K562 (cell line): ENCODE measurements around the gene NUF2. TPM values are rescaled to one million over a fixed set of nuclear protein-coding genes. Genes with fewer than 3 reads are reported as not detected.

Experiments
- ATAC-seq: fragments of 200-7000 bp; cut with Tn5 transposase; 3 replicates; pipeline ENCODE4 v1.9.1; 2020; ENCODE audit warnings: moderate library complexity
- BruUV-seq: library from RNA; stranded (reverse); fragments of 400-500 nt; replicated peaks from 2 replicates; lab custom pipeline; 2021; lab: Mats Ljungman, UMichigan
- CTCF ChIA-PET: fragments of 300-600 bp; formaldehyde crosslinking; extraction: SDS; loops from one replicate; lab custom pipeline; 2021; ENCODE audit warnings: low intra/inter-chr PET ratio; lab: Yijun Ruan, JAX
- POLR2A ChIA-PET: fragments of 300-600, 350-650 bp; sonication (Branson Sonifier 250); formaldehyde crosslinking; extraction: SDS; loops from one replicate; lab custom pipeline; 2021; ENCODE audit warnings: antibody characterized with exemption, inconsistent platforms; lab: Yijun Ruan, JAX
- DNase-seq, 4 experiments: peaks; one replicate each; pipeline versions ENCODE4 v3.0.0 to v3.0.0-alpha.2; 2011 to 2018; ENCODE audit warnings: low spot score in 3 of 4, mixed read lengths in 3 of 4; ENCODE audit errors: extremely low read depth in 1 of 4
- FAIRE-seq: peaks from 2 replicates; lab custom pipeline; 2011; peaks lifted over from hg19 to GRCh38; lab: Jason Lieb, UNC
- H2AFZ ChIP-seq: 2 replicates; pipeline ENCODE4 v1.6.0; 2011; ENCODE audit warnings: low read depth, low read length, control low read depth, inconsistent platforms
- H3K27ac ChIP-seq: fragments of 200-600 bp; 3 replicates; pipeline ENCODE4 v1.8.0; 2011; ENCODE audit warnings: low read depth, mild to moderate bottlenecking, control low read depth, inconsistent platforms, low read length, moderate library complexity, mixed read lengths; ENCODE audit errors: extremely low read depth
- H3K27me3 ChIP-seq, 2 experiments: fragments of 300-600 bp in 1 of 2; 2 replicates in 1 of 2; 3 replicates in 1 of 2; pipeline versions ENCODE4 v1.6.0 to v1.8.0; 2011; ENCODE audit warnings: inconsistent platforms in 2 of 2, low read length in 2 of 2, mild to moderate bottlenecking in 1 of 2, mixed read lengths in 1 of 2, moderate library complexity in 1 of 2; ENCODE audit not compliant: control insufficient read depth in 2 of 2, insufficient read depth in 2 of 2
- H3K36me3 ChIP-seq: fragments of 300-600 bp; 3 replicates; pipeline ENCODE4 v1.8.0; 2011; ENCODE audit warnings: mild to moderate bottlenecking, low read length, inconsistent platforms; ENCODE audit not compliant: control insufficient read depth, insufficient read depth
- H3K4me1 ChIP-seq, 2 experiments: fragments of 200-600 bp in 1 of 2; replicated peaks in 1 of 2; 2 replicates in 1 of 2; 3 replicates in 1 of 2; pipeline versions ENCODE4 v1.5.1 to v1.8.0; 2011; ENCODE audit warnings: inconsistent platforms in 2 of 2, low read length in 2 of 2, mild to moderate bottlenecking in 1 of 2, mixed read lengths in 1 of 2, moderate library complexity in 1 of 2; ENCODE audit not compliant: control insufficient read depth in 2 of 2, insufficient read depth in 2 of 2
- H3K4me2 ChIP-seq: 2 replicates; pipeline ENCODE4 v1.6.1; 2011; ENCODE audit warnings: low read length, control low read depth, inconsistent platforms, mixed read lengths; ENCODE audit not compliant: insufficient read depth
- H3K4me3 ChIP-seq: fragments of 200-600 bp; sonication (generic), shearing (Covaris generic); 2 replicates; pipeline ENCODE4 v1.5.1; 2016; ENCODE audit warnings: control low read depth, inconsistent platforms
- H3K79me2 ChIP-seq: fragments of 200-600 bp; 3 replicates; pipeline ENCODE4 v1.8.0; 2011; ENCODE audit warnings: low read length, inconsistent platforms; ENCODE audit not compliant: control insufficient read depth, insufficient read depth
- H3K9ac ChIP-seq, 2 experiments: 2 replicates each; pipeline versions ENCODE4 v1.6.0 to v1.6.1; 2011; ENCODE audit warnings: low read depth in 2 of 2, low read length in 2 of 2, control low read depth in 1 of 2, inconsistent platforms in 1 of 2, mild to moderate bottlenecking in 1 of 2, mixed read lengths in 1 of 2; ENCODE audit not compliant: insufficient read depth in 1 of 2
- H3K9me1 ChIP-seq: one replicate; pipeline ENCODE4 v1.6.0; 2011; ENCODE audit warnings: inconsistent platforms, mild to moderate bottlenecking, low read length, moderate library complexity; ENCODE audit not compliant: control insufficient read depth, insufficient read depth
- H3K9me3 ChIP-seq: replicated peaks from 2 replicates; pipeline ENCODE4 v1.5.1; 2011; ENCODE audit warnings: low read depth, low read length, inconsistent platforms; ENCODE audit not compliant: control insufficient read depth, insufficient read depth
- H4K20me1 ChIP-seq: replicated peaks from 2 replicates; pipeline ENCODE4 v1.6.1; 2011; ENCODE audit warnings: low read length, inconsistent platforms, mixed read lengths; ENCODE audit not compliant: control insufficient read depth, insufficient read depth
- CEBPB ChIP-seq: fragments of 450-650 bp; IDR thresholded peaks from 2 replicates; pipeline ENCODE4 v1.6.1; 2016; ENCODE audit warnings: missing genetic modification characterization, missing compliant biosample characterization
- CEBPG ChIP-seq, 3 experiments: fragments of 200-800 bp in 1 of 3; sonication (Bioruptor generic) in 1 of 3; sonication (generic) in 1 of 3; formaldehyde crosslinking in 1 of 3; IDR thresholded peaks in 2 of 3; conservative IDR thresholded peaks in 1 of 3; 2 replicates each; pipeline versions ENCODE4 v1.6.1 to v1.8.0; 2016 to 2022; ENCODE audit warnings: missing compliant biosample characterization in 2 of 3, missing genetic modification characterization in 2 of 3, mild to moderate bottlenecking in 1 of 3, missing genetic modification reagents in 1 of 3
- GATAD2A ChIP-seq: fragments of 450-650 bp; IDR thresholded peaks from 2 replicates; pipeline ENCODE4 v1.6.1; 2017
- RBM22 ChIP-seq: fragments of 200-400 bp; formaldehyde crosslinking; IDR thresholded peaks from 2 replicates; pipeline ENCODE4 v1.6.1; 2018; ENCODE audit warnings: low read length, low read depth; ENCODE audit not compliant: poor library complexity, severe bottlenecking
- SRSF3 ChIP-seq: fragments of 200-400 bp; formaldehyde crosslinking; IDR thresholded peaks from 2 replicates; pipeline ENCODE4 v1.6.1; 2016; ENCODE audit warnings: mild to moderate bottlenecking, low read length, moderate library complexity; ENCODE audit not compliant: insufficient read depth
- ZNF146 ChIP-seq: IDR thresholded peaks from one replicate; pipeline ENCODE4 v1.6.1; 2018; ENCODE audit warnings: missing compliant biosample characterization; ENCODE audit not compliant: unreplicated experiment
- ZNF274 ChIP-seq: IDR thresholded peaks from 2 replicates; pipeline ENCODE4 v1.6.1; 2011; ENCODE audit warnings: low read depth, mild to moderate bottlenecking, low read length, moderate library complexity, borderline replicate concordance
- ZNF699 ChIP-seq: fragments of 250-450 bp; sonication (Bioruptor Pico); IDR thresholded peaks from 2 replicates; pipeline ENCODE4 v1.8.0; 2021; ENCODE audit warnings: mild to moderate bottlenecking, moderate library complexity; ENCODE audit not compliant: insufficient replicate concordance
- WGBS: fragments of 100-300 bp; shearing (Covaris generic); methylation state at CpG from one replicate; pipeline ENCODE4 v1.1.6; 2016; ENCODE audit warnings: low coverage, mixed read lengths; ENCODE audit not compliant: insufficient coverage; ENCODE audit errors: missing lambda C conversion rate; 5-methylcytosine and 5-hydroxymethylcytosine counted together
- in situ Hi-C: fragments of 300-500 bp; cut with MboI; formaldehyde crosslinking; loops from 4 replicates; pipeline ENCODE4 v1.15.0; 2018; ENCODE audit warnings: inconsistent platforms, mixed read lengths
- intact Hi-C: fragments of 100-400 bp; cut with micrococcal nuclease; formaldehyde crosslinking; loops from 2 replicates; pipeline ENCODE4 v1.14.2; 2022
- polyA plus RNA-seq, 8 experiments: library from polyadenylated mRNA; depleted of rRNA in 4 of 8; stranded (reverse) in 5 of 8; unstranded in 3 of 8; fragments of >200 nt; fragmentation: Nextera tagmentation in 2 of 8; fragmentation: Illumina TruSeq in 1 of 8; extraction: Ambion mirVana in 2 of 8; extraction: Trizol in 1 of 8; gene quantifications; 2 replicates each; pipeline versions ENCODE4 v1.2.1 to v1.2.3, GENCODE V29; 2011 to 2014; ENCODE audit warnings: inconsistent platforms in 1 of 8, missing spikeins in 1 of 8
- total RNA-seq, 7 experiments: library from RNA; depleted of rRNA in 6 of 7; stranded (reverse); fragments of >200 nt in 6 of 7; fragmentation: Illumina TruSeq in 2 of 7; extraction: Trizol in 2 of 7; gene quantifications; 2 replicates each; pipeline versions ENCODE4 v1.2.1 to v1.2.3, GENCODE V29; 2011 to 2021; ENCODE audit warnings: low replicate concordance in 1 of 7
- TF ChIP-seq, protein P1 (sequence below): sonication (generic); formaldehyde crosslinking; IDR thresholded peaks from 2 replicates; pipeline ENCODE4 v1.8.0; 2022; ENCODE audit warnings: mild to moderate bottlenecking, missing genetic modification reagents, borderline replicate concordance

The NUF2 gene
- total and polyA plus RNA-seq, 9 of the 15 experiments (the other 6 are each of a cell fraction or from before 2014, with no cell fraction given) = 42.5 to 90.0 (median 60.3) TPM

- DNase-seq (no peak), FAIRE-seq (no peak), ATAC-seq (no peak)
- no peaks in the 10 kb centered on the region for H3K36me3 ChIP-seq
- H3K9ac ChIP-seq = no peak overlapping the region
- in situ Hi-C loops (no loop called here), intact Hi-C loops (no loop called here)
- H3K9me1 ChIP-seq = no peaks in the 10 kb centered on the region
- peak; percentile 55 for TF ChIP-seq CEBPB
- TF ChIP-seq GATAD2A = no peak
- TF ChIP-seq CEBPG (CRISPR knock-in tag; IDR thresholded peaks at IDR 0.05) = no peak
- TF ChIP-seq CEBPG (tag; conservative IDR thresholded peaks at IDR 0.05 in 1 of 2, IDR thresholded peaks at IDR 0.05 in 1 of 2) = peak in 1 of 2 experiments; percentile 80; a peak in 2 of 4 replicates
- BruUV-seq = no TSS peak
- H3K9me3 ChIP-seq = no peaks in the 10 kb centered on the region
- no peak overlapping the region for H2AFZ ChIP-seq
- ChIA-PET POLR2A (interaction anchor here (1.0 kb wide), 1 partner anchor 10 kb away, joined by 3 read pairs; no protein-coding TSS in a partner anchor), CTCF (no interaction called here)
- no peak overlapping the region for H3K4me3 ChIP-seq
- WGBS = 39% methylated on average over 6 of the region's 6 CpGs
- no peaks in the 10 kb centered on the region for H3K79me2 ChIP-seq
- no peak overlapping the region for H3K27ac ChIP-seq
- H3K27me3 ChIP-seq = no peaks in the 10 kb centered on the region
- H3K4me2 ChIP-seq = no peak overlapping the region
- no peaks in the 10 kb centered on the region for H3K4me1 ChIP-seq
- H4K20me1 ChIP-seq = no peaks in the 10 kb centered on the region
Observed at GRCh38 chr1:163290025-163290640, 31.6 kb upstream of the NUF2 start.

- in situ Hi-C loops = no loop called here
- H3K9me1 ChIP-seq = no peaks in the 10 kb centered on the region
- H3K36me3 ChIP-seq = no peaks in the 10 kb centered on the region
- H2AFZ ChIP-seq = no peak overlapping the region
- ChIA-PET CTCF (no interaction called here), POLR2A (interaction anchor here (0.6 kb wide), 1 partner anchor 596 kb away, joined by 4 read pairs; no protein-coding TSS in a partner anchor)
- no peaks in the 10 kb centered on the region for H3K9me3 ChIP-seq
- H3K79me2 ChIP-seq = no peaks in the 10 kb centered on the region
- H4K20me1 ChIP-seq = no peaks in the 10 kb centered on the region
- DNase-seq (no peak), FAIRE-seq (no peak), ATAC-seq (no peak)
- H3K4me3 ChIP-seq = no peak overlapping the region
- no peak overlapping the region for H3K9ac ChIP-seq
- H3K4me1 ChIP-seq = no peaks in the 10 kb centered on the region
- no TSS peak for BruUV-seq
- TF ChIP-seq, protein P1, sequence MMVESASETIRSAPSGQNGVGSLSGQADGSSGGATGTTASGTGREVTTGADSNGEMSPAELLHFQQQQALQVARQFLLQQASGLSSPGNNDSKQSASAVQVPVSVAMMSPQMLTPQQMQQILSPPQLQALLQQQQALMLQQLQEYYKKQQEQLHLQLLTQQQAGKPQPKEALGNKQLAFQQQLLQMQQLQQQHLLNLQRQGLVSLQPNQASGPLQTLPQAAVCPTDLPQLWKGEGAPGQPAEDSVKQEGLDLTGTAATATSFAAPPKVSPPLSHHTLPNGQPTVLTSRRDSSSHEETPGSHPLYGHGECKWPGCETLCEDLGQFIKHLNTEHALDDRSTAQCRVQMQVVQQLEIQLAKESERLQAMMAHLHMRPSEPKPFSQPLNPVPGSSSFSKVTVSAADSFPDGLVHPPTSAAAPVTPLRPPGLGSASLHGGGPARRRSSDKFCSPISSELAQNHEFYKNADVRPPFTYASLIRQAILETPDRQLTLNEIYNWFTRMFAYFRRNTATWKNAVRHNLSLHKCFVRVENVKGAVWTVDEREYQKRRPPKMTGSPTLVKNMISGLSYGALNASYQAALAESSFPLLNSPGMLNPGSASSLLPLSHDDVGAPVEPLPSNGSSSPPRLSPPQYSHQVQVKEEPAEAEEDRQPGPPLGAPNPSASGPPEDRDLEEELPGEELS = no peak
- no peak for TF ChIP-seq RBM22
- no peak for TF ChIP-seq ZNF146
- no peak for TF ChIP-seq ZNF274
- no peak for TF ChIP-seq ZNF699 (CRISPR knock-in tag)
- TF ChIP-seq SRSF3 = no peak
- intact Hi-C loops = no loop called here
- 38% methylated on average over 3 of the region's 3 CpGs for WGBS
- no peak overlapping the region for H3K27ac ChIP-seq
- H3K4me2 ChIP-seq = no peak overlapping the region
- H3K27me3 ChIP-seq = no peaks in the 10 kb centered on the region
Observed at GRCh38 chr1:163291461-163291860, 30.3 kb upstream of the NUF2 start.
